ENCODE measurements around the gene LYPD1.
"Not testable (repeated sequence)": the region's sequence is repeated elsewhere in the genome, so short reads cannot be mapped to it uniquely, and the experiment has no call there.

The LYPD1 gene

GRCh38 chr2:132669908-132670495, at the start of gene LYPD1:
TSS of gene LYPD1 (minus strand) at chr2:132670205. CDS start at chr2:132669932, 273 bp downstream.
- DNase-seq, result no peak

GRCh38 chr2:132719480-132719879, 49.5 kb upstream of the LYPD1 start:
- no peak for DNase-seq

GRCh38 chr2:132716954-132717353, 46.9 kb upstream of the LYPD1 start:
- DNase-seq, result no peak

- no peak for DNase-seq
Measured at GRCh38 chr2:132715386-132716351, 45.7 kb upstream of the LYPD1 start.

- DNase-seq, result no peak
Measured at GRCh38 chr2:132703396-132703795, 33.4 kb upstream of the LYPD1 start.

GRCh38 chr2:132701810-132702209, 31.8 kb upstream of the LYPD1 start:
- DNase-seq, result no peak

GRCh38 chr2:132699802-132700201, 29.8 kb upstream of the LYPD1 start:
- not testable (repeated sequence) for DNase-seq

- not testable (repeated sequence) for DNase-seq
Measured at GRCh38 chr2:132698347-132698746, 28.3 kb upstream of the LYPD1 start.

GRCh38 chr2:132697556-132698205, 27.7 kb upstream of the LYPD1 start:
- no peak for DNase-seq

- DNase-seq, result no peak
Measured at GRCh38 chr2:132692816-132693215, 22.8 kb upstream of the LYPD1 start.

- DNase-seq, result no peak
Measured at GRCh38 chr2:132691556-132691955, 21.6 kb upstream of the LYPD1 start.

- no peak for DNase-seq
Measured at GRCh38 chr2:132690664-132691303, 20.8 kb upstream of the LYPD1 start.

GRCh38 chr2:132681766-132682165, 11.8 kb upstream of the LYPD1 start:
- no peak for DNase-seq

- DNase-seq, result no peak
Measured at GRCh38 chr2:132680544-132680943, 10.5 kb upstream of the LYPD1 start.

- no peak for DNase-seq
Measured at GRCh38 chr2:132678483-132678882, 8.5 kb upstream of the LYPD1 start.

- no peak for DNase-seq
Measured at GRCh38 chr2:132677661-132678060, 7.7 kb upstream of the LYPD1 start.

- DNase-seq, result no peak
Measured at GRCh38 chr2:132676999-132677398, 7.0 kb upstream of the LYPD1 start.

- no peak for DNase-seq
Measured at GRCh38 chr2:132671151-132671835, 1.3 kb upstream of the LYPD1 start.

GRCh38 chr2:132670496-132671150, 618 bp upstream of the LYPD1 start:
- no peak for DNase-seq

- no peak for DNase-seq
Measured at GRCh38 chr2:132668987-132669907, 758 bp downstream of the LYPD1 start.
